ENCODE data around the gene ZBED4.

ZBED4 gene

DNA sequence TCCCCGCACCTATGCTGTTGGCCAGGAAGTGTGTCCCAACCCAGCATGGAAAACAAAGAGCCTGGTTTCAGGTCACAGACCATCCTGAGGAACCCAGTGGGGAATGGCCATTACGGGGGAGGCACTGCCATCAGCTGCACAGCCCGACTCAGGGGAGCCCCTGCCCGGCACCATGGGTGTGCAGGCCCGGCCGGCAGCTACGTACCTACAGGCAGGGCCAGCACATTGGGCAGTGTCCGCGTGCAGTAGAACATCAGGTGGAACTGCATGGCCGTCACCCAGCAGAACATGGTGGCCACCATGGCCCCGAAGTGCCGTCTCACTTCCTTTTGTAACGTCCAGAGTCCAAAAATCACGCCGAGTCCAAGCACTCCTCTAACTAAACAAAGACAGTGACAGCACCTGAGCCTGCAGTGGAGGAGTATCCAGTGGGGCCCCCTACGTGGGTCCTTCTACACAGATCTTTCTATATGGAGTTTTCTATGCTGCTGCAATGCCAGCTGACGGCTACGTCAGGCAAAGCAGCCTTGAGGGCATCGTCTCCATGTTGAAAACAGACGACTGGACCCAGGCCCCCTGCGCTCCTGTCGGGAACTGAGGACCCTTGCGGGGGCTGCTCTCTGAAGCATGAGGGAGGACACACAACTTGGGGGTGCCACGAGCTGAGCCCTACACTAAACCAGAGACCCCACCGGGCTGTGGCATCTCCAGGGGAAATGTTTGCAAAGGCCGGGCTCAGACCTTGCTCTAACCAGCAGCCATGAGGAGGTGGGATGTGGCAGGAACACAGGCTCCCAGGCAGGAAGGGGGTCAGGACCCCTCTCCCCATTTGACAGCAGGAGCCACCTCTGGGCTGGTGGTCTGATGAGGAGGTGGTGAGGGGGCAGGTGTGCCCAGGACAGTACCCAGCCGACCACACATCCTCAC, 56.8 kb downstream of the ZBED4 start:
- H3K4me1 ChIP-seq = no peaks in the 10 kb centered on the region
- TF ChIP-seq, protein P1, sequence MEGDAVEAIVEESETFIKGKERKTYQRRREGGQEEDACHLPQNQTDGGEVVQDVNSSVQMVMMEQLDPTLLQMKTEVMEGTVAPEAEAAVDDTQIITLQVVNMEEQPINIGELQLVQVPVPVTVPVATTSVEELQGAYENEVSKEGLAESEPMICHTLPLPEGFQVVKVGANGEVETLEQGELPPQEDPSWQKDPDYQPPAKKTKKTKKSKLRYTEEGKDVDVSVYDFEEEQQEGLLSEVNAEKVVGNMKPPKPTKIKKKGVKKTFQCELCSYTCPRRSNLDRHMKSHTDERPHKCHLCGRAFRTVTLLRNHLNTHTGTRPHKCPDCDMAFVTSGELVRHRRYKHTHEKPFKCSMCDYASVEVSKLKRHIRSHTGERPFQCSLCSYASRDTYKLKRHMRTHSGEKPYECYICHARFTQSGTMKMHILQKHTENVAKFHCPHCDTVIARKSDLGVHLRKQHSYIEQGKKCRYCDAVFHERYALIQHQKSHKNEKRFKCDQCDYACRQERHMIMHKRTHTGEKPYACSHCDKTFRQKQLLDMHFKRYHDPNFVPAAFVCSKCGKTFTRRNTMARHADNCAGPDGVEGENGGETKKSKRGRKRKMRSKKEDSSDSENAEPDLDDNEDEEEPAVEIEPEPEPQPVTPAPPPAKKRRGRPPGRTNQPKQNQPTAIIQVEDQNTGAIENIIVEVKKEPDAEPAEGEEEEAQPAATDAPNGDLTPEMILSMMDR (IDR thresholded peaks at IDR 0.05) = no peak
- no peaks in the 10 kb centered on the region for H3K9me3 ChIP-seq (ENCODE audit: control insufficient read depth, low read length)
- H3K36me3 ChIP-seq (ENCODE audit: control insufficient read depth, insufficient read depth, low read length) = no peaks in the 10 kb centered on the region
- H2AFZ ChIP-seq = no peak overlapping the region
- H3K27me3 ChIP-seq (ENCODE audit: control insufficient read depth, insufficient read depth, low read length) = no peaks in the 10 kb centered on the region
- no peak overlapping the region for H3K27ac ChIP-seq
- no peaks in the 10 kb centered on the region for H3K79me2 ChIP-seq
- H3K4me3 ChIP-seq (ENCODE audit: low read depth, low read length) = no peak overlapping the region
- no peak overlapping the region for H3K9ac ChIP-seq
- no peak overlapping the region for H3K4me2 ChIP-seq (ENCODE audit: low read length)

DNA sequence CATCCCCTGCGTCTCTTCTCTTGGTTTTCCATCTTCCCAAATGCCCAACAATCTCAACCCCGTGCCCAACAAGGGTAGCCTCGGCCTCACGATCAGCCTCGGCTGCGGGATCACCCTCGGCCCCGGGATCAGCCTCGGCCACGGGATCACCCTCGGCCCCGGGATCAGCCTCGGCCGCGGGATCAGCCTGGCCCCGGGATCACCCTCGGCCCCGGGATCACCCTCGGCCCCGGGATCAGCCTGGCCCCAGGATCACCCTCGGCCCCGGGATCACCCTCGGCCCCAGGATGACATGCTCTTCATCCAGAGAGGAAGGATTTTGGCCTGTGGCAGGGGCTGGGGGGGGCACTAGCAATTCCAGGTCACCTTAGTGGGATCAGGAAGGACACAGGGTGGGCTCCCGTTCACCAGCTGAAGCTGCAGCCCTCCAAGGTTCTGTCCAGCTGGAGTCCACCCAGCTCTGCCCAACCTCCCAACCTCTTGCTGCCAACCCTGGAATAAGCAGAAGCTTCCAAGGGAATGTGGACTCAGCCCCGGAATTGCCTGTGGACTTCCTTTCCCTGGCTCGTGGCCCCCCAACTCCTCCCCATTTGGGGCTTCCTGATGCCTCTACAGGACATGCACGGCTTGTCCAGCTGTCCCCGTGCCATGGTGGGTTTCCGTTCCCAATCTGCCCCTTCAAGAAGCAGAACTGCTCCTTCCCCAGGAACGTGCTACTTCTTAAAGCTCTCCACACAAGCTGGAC, 58.4 kb downstream of the ZBED4 start:
- Histone ChIP-seq H3K4me2 (ENCODE audit: low read length) (no peak overlapping the region), H3K4me1 (no peaks in the 10 kb centered on the region), H3K27ac (no peak overlapping the region), H3K36me3 (ENCODE audit: control insufficient read depth, insufficient read depth, low read length) (no peaks in the 10 kb centered on the region), H3K27me3 (ENCODE audit: control insufficient read depth, insufficient read depth, low read length) (no peaks in the 10 kb centered on the region), H3K4me3 (ENCODE audit: low read depth, low read length) (no peak overlapping the region), H3K9ac (no peak overlapping the region), H2AFZ (no peak overlapping the region), H3K9me3 (ENCODE audit: control insufficient read depth, low read length) (no peaks in the 10 kb centered on the region), H3K79me2 (no peaks in the 10 kb centered on the region)
- TF ChIP-seq, protein P1 (IDR thresholded peaks at IDR 0.05) = no peak

DNA sequence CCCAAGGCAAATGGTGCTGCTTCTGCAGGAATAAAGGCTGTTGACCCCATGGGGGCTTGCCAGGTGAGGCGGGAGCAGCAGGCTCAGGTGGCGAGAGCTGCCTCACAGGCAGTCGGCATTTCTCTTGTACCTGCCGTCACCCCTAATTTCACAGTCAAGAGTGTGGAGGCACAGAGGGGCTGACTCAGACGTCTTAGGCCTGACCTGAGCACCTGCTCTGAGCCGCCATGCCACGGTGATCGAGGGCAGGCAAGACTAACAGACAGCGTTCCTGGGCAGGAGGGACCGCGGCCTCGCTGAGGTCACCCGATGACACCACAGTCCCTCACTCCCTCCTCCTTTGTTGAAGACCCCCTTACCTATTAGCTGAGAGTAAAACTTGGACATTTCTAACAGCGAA, 59.4 kb downstream of the ZBED4 start:
- Histone ChIP-seq H3K4me1 (no peaks in the 10 kb centered on the region), H3K79me2 (no peaks in the 10 kb centered on the region), H3K27ac (no peak overlapping the region), H3K4me3 (ENCODE audit: low read depth, low read length) (no peak overlapping the region), H3K9me3 (ENCODE audit: control insufficient read depth, low read length) (no peaks in the 10 kb centered on the region), H3K4me2 (ENCODE audit: low read length) (no peak overlapping the region), H2AFZ (no peak overlapping the region), H3K36me3 (ENCODE audit: control insufficient read depth, insufficient read depth, low read length) (no peaks in the 10 kb centered on the region), H3K9ac (no peak overlapping the region), H3K27me3 (ENCODE audit: control insufficient read depth, insufficient read depth, low read length) (no peaks in the 10 kb centered on the region)
- TF ChIP-seq, protein P1 (IDR thresholded peaks at IDR 0.05) = no peak

DNA sequence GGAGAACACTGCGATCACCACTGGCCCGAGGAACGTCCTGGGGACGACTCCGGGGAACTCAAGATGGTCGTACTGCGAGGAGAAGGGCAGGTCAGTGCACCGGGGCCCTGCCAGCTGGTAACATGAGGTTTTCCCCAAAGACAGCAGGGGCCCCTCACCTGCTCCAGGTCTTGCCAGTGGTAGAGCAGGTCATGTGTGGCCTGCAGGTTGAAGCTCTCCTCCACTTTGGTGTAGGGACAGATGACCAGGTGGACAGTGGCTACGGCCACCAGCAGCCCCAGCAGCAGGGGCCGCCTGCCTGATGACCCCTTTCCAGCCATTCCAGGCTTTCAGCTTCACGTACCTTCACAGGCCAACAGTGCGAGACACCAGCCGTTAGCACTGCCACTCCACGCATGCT, 59.8 kb downstream of the ZBED4 start:
- Histone ChIP-seq H3K27me3 (ENCODE audit: control insufficient read depth, insufficient read depth, low read length) (no peaks in the 10 kb centered on the region), H3K4me1 (no peaks in the 10 kb centered on the region), H3K27ac (no peak overlapping the region), H3K36me3 (ENCODE audit: control insufficient read depth, insufficient read depth, low read length) (no peaks in the 10 kb centered on the region), H3K4me2 (ENCODE audit: low read length) (no peak overlapping the region), H3K9me3 (ENCODE audit: control insufficient read depth, low read length) (no peaks in the 10 kb centered on the region), H2AFZ (no peak overlapping the region), H3K4me3 (ENCODE audit: low read depth, low read length) (no peak overlapping the region), H3K79me2 (no peaks in the 10 kb centered on the region), H3K9ac (no peak overlapping the region)
- TF ChIP-seq, protein P1 (IDR thresholded peaks at IDR 0.05) = no peak
